Right lobe of liver (tissue), 6 donors: ENCODE results near the gene PGP. TPM values are rescaled to one million over a fixed set of nuclear protein-coding genes. Genes with fewer than 3 reads are reported as not detected.

Experiments used
- ATAC-seq, 4 donors: fragments of 200-7000 bp; cut with Tn5 transposase; one replicate each; pipeline ENCODE4 v1.9.1; 2020; ENCODE audit warnings: mild to moderate bottlenecking in 4 of 4, moderate library complexity in 4 of 4
- DNase-seq, 3 donors: peaks; one replicate each; pipeline ENCODE4 v3.0.0-alpha.2; 2020
- H3K27ac ChIP-seq, 3 donors: fragments of 200-600 bp; one replicate each; pipeline ENCODE4 v1.8.0; 2022
- H3K27me3 ChIP-seq, 2 donors: fragments of 200-600 bp; one replicate each; pipeline ENCODE4 v1.8.0; 2022
- H3K36me3 ChIP-seq, 4 donors: fragments of 200-600 bp; sonication (generic) in 1 of 4; one replicate each; pipeline versions ENCODE4 v1.5.1 to v1.8.0; 2017 to 2022; ENCODE audit warnings: control low read depth in 1 of 4
- H3K4me1 ChIP-seq, 4 donors: fragments of 200-600 bp; sonication (generic) in 1 of 4; one replicate each; pipeline versions ENCODE4 v1.5.1 to v1.8.0; 2017 to 2022; ENCODE audit warnings: control low read depth in 1 of 4
- H3K4me3 ChIP-seq, 3 donors: fragments of 200-600 bp; one replicate each; pipeline ENCODE4 v1.8.0; 2022
- H3K9me3 ChIP-seq, 4 donors: fragments of 200-600 bp; sonication (generic) in 1 of 4; one replicate each; pipeline versions ENCODE4 v1.5.1 to v1.8.0; 2017 to 2022; ENCODE audit warnings: control low read depth in 1 of 4
- POLR2A ChIP-seq: fragments of 450-650 bp; IDR thresholded peaks from one replicate; pipeline ENCODE4 v1.6.1; 2017; ENCODE audit warnings: antibody characterized with exemption, mild to moderate bottlenecking
- WGBS: methylation state at CpG from one replicate; pipeline ENCODE4 v1.1.6; 2018; ENCODE audit warnings: low coverage, low lambda C conversion rate; ENCODE audit not compliant: insufficient coverage; ENCODE audit errors: missing lambda C conversion rate; 5-methylcytosine and 5-hydroxymethylcytosine counted together
- intact Hi-C, 2 donors: fragments of 100-400 bp; cut with DNase I; formaldehyde crosslinking; loops; one replicate each; pipeline versions ENCODE4 v1.11.2 to v1.14.1; 2022
- total RNA-seq, 6 experiments: library from RNA; depleted of rRNA in 2 of 6; stranded (reverse); fragments of >200 nt in 2 of 6; fragmentation: NEBNext Ultra II Directional in 3 of 6; extraction: Animal tissue kit (Norgen Biotek cat#: 25700) in 3 of 6; gene quantifications; one replicate each; pipeline versions ENCODE4 v1.1.0 to v1.2.4, GENCODE V29; 2016 to 2023
- TF ChIP-seq, protein P1 (sequence below), 4 donors: fragments of 200-600 bp in 3 of 4; fragments of 450-650 bp in 1 of 4; IDR thresholded peaks; one replicate each; pipeline versions ENCODE4 v1.5.1 to v1.8.0; 2016 to 2022; ENCODE audit warnings: antibody characterized with exemption in 4 of 4, mild to moderate bottlenecking in 2 of 4
- donor health status: DM: no; HTN: yes; CAD: no.
- donor health status: DM: no; HTN: no; CAD: no.
- donor health status: DM: no; HTN: no; CAD: no.
- donor health status: DM: no; HTN: yes; CAD: no.
- donor health status: DM: no; HTN: yes; CAD: no.

PGP gene
- total RNA-seq, 6 experiments from 2014 or later, result 3.8 to 14.2 (median 6.9) TPM

DNA sequence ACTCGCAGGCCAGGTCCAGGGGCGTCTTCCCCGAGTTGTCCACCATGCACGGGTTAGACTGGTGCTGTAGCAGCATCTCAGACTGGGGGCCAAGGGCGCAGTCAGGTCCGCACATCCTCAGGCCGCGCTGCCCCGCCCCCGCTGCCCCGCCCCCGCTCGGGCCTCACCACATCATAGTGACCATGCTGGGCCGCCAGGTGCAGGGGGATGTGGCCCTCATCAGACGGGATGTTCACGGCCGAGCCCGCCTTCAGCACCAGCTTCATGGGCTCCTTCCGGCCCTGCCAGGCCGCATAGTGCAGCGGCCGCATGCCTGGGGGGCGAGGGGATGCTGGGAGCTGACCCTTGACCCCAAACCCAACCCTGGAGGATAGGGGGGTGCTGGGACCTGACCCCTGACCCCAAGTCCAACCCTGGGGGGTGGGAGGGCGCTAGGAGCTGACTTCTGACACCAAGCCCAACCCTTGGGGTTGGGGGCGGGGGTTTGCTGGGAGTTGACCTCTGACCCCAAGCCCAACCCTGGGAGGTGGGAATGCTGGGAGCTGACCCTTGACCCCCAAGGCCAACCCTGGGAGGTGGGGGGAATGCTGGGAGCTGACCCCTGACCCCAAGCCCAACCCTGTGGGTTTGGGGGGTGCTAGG, 25.3 kb downstream of the PGP start:
- no peak for TF ChIP-seq POLR2A
- TF ChIP-seq, protein P1, sequence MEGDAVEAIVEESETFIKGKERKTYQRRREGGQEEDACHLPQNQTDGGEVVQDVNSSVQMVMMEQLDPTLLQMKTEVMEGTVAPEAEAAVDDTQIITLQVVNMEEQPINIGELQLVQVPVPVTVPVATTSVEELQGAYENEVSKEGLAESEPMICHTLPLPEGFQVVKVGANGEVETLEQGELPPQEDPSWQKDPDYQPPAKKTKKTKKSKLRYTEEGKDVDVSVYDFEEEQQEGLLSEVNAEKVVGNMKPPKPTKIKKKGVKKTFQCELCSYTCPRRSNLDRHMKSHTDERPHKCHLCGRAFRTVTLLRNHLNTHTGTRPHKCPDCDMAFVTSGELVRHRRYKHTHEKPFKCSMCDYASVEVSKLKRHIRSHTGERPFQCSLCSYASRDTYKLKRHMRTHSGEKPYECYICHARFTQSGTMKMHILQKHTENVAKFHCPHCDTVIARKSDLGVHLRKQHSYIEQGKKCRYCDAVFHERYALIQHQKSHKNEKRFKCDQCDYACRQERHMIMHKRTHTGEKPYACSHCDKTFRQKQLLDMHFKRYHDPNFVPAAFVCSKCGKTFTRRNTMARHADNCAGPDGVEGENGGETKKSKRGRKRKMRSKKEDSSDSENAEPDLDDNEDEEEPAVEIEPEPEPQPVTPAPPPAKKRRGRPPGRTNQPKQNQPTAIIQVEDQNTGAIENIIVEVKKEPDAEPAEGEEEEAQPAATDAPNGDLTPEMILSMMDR (IDR thresholded peaks at IDR 0.05), result no peak
- H3K27ac ChIP-seq, result no peak overlapping the region
- no peak for DNase-seq
- H3K4me1 ChIP-seq, result no peaks in the 10 kb centered on the region
- H3K36me3 ChIP-seq, result no peaks in the 10 kb centered on the region
- intact Hi-C loops, result no loop called here
- no peaks in the 10 kb centered on the region for H3K9me3 ChIP-seq
- H3K27me3 ChIP-seq, result no peaks in the 10 kb centered on the region
- 84% methylated on average over 7 of the region's 25 CpGs for WGBS
- H3K4me3 ChIP-seq, result no peak overlapping the region
- no peak for ATAC-seq

DNA sequence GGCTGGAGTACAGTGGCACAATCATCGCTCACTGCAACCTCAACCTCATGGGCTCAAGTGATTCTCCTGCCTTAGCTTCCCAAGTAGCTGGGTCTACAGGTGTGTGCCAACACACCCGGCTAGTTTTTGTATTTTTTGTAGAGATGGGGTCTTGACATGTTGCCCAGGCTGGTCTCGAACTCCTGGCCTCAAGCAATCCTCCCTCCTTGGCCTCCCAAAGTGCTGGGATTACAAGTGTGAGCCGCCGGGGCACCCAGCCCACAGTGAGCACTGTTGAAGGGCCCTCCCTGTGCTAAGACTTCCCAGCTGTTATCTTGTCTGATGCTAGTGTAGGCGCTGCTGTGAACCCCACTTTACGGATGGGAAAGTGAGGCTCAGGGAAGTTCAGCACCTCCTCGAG, 26.2 kb downstream of the PGP start:
- H3K36me3 ChIP-seq, result no peaks in the 10 kb centered on the region
- H3K4me1 ChIP-seq, result no peaks in the 10 kb centered on the region
- TF ChIP-seq, protein P1 (IDR thresholded peaks at IDR 0.05), result no peak
- TF ChIP-seq POLR2A, result no peak
- ATAC-seq (no peak), DNase-seq (no peak)
- no peak overlapping the region for H3K27ac ChIP-seq
- no peaks in the 10 kb centered on the region for H3K9me3 ChIP-seq
- H3K4me3 ChIP-seq, result no peak overlapping the region
- H3K27me3 ChIP-seq, result no peaks in the 10 kb centered on the region
- 70% methylated on average over 2 of the region's 8 CpGs for WGBS
- intact Hi-C loops, result no loop called here

DNA sequence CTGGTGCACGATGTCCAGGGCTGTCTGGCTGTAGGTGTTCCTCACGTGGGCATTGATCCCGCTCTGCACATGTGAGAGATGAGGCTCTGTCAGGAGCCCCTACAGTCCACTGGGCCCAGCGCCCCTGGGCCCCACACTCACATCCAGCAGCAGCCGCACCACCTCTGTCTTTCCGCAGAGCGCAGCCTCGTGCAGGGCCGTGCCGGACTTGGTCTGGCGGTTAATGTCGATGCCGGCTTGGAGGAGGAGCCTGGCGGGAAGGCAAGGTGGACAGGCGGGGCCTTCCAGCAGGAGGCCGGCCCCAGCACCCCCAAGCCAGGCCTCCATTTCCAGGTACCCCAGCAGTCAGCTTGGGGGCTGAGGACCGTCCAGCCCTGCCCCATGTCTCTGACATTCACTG, 27.4 kb downstream of the PGP start:
- no peak for TF ChIP-seq POLR2A
- TF ChIP-seq, protein P1 (IDR thresholded peaks at IDR 0.05), result no peak
- DNase-seq, result no peak
- ATAC-seq, result no peak

DNA sequence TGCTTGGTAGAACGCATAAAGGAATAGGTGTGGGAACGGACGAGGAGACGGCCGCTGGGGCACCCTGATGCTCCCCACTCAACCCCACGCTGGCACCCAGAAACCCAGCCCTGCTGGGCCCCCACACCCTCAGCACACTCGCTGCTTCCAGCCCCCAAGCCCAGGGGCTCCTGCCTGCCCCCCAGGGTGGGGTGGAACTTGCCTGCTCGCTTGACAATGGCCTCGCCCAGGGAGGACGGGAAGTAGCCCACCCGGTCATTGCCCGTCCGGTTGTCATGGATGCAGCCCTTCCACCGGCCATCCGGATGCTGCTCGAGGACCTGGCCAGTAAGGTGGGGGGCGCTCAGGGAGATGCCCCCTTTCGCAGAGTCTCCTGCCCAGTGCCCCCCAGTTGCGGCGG, 28.1 kb downstream of the PGP start:
- Histone ChIP-seq H3K27me3 (no peaks in the 10 kb centered on the region), H3K9me3 (no peaks in the 10 kb centered on the region), H3K4me1 (no peaks in the 10 kb centered on the region), H3K27ac (no peak overlapping the region), H3K4me3 (no peak overlapping the region), H3K36me3 (no peaks in the 10 kb centered on the region)
- WGBS, result 93% methylated on average over 9 of the region's 20 CpGs
- intact Hi-C loops, result no loop called here
- TF ChIP-seq, protein P1 (IDR thresholded peaks at IDR 0.05), result no peak
- TF ChIP-seq POLR2A, result no peak
- ATAC-seq (no peak), DNase-seq (no peak)

More for the DNA sequence above, 27.4 kb downstream of the PGP start:
- H3K9me3 ChIP-seq, result no peaks in the 10 kb centered on the region
- H3K4me1 ChIP-seq, result no peaks in the 10 kb centered on the region
- H3K27me3 ChIP-seq, result no peaks in the 10 kb centered on the region
- WGBS, result 100% methylated on average over 1 of the region's 17 CpGs
- intact Hi-C loops, result no loop called here
- H3K36me3 ChIP-seq, result no peaks in the 10 kb centered on the region
- no peak overlapping the region for H3K27ac ChIP-seq
- no peak overlapping the region for H3K4me3 ChIP-seq

DNA sequence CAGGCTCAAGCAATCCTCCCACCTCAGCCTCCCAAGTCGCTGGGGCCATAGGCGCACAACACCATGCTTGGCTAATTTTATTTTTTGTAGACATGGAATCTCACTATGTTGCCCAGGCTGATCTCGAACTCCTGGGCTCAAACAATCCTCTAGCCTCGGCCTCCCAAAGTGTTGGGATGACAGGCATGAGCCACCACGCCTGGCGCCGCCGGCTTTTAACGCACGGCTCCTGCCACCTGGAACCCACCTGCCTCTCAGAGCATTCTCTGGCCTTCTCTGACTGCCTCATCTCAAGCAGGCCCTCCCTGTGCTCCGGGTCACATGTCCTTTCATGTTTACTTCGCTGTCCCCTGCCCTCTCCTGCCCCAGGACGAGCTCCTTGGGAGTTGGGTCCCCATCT, 28.6 kb downstream of the PGP start:
- 91% methylated on average over 13 of the region's 13 CpGs for WGBS
- H3K36me3 ChIP-seq, result no peaks in the 10 kb centered on the region
- TF ChIP-seq, protein P1 (IDR thresholded peaks at IDR 0.05), result no peak
- TF ChIP-seq POLR2A, result no peak
- no peak for DNase-seq
- intact Hi-C loops, result no loop called here
- no peak for ATAC-seq
- H3K4me3 ChIP-seq, result no peak overlapping the region
- H3K27me3 ChIP-seq, result no peaks in the 10 kb centered on the region
- no peaks in the 10 kb centered on the region for H3K9me3 ChIP-seq
- H3K4me1 ChIP-seq, result no peaks in the 10 kb centered on the region
- H3K27ac ChIP-seq, result no peak overlapping the region
